Liver (tissue), 9 donors: ENCODE results near the gene GREB1. TPM values are rescaled to one million over a fixed set of nuclear protein-coding genes. Genes with fewer than 3 reads are reported as not detected.

Experiments used
- DNase-seq: peaks from one replicate; pipeline ENCODE4 v3.0.0-alpha.2; 2017; ENCODE audit warnings: low spot score
- H3K27ac ChIP-seq, 2 donors: one replicate each; pipeline ENCODE4 v1.7.0; 2013; ENCODE audit warnings: inconsistent platforms in 2 of 2, low read length in 2 of 2, control low read depth in 1 of 2, low read depth in 1 of 2, mild to moderate bottlenecking in 1 of 2
- H3K27me3 ChIP-seq, 4 donors: one replicate each; pipeline versions ENCODE4 v1.6.1 to v1.7.0; 2013; ENCODE audit warnings: low read length in 3 of 4, inconsistent platforms in 1 of 4, mild to moderate bottlenecking in 1 of 4, moderate library complexity in 1 of 4; ENCODE audit not compliant: control insufficient read depth in 4 of 4, insufficient read depth in 4 of 4
- H3K36me3 ChIP-seq, 4 donors: one replicate each; pipeline versions ENCODE4 v1.6.1 to v1.7.0; 2013; ENCODE audit warnings: low read length in 3 of 4, mild to moderate bottlenecking in 3 of 4, low read depth in 1 of 4, moderate library complexity in 1 of 4; ENCODE audit not compliant: control insufficient read depth in 4 of 4, insufficient read depth in 3 of 4
- H3K4me1 ChIP-seq, 4 donors: one replicate each; pipeline versions ENCODE4 v1.6.1 to v1.7.0; 2013; ENCODE audit warnings: low read length in 3 of 4, mild to moderate bottlenecking in 3 of 4, moderate library complexity in 1 of 4; ENCODE audit not compliant: control insufficient read depth in 4 of 4, insufficient read depth in 4 of 4
- H3K4me3 ChIP-seq, 3 donors: one replicate each; pipeline versions ENCODE4 v1.6.1 to v1.7.0; 2013; ENCODE audit warnings: low read length in 3 of 3, control low read depth in 1 of 3, low read depth in 1 of 3, mild to moderate bottlenecking in 1 of 3
- H3K9ac ChIP-seq, 2 donors: one replicate each; pipeline ENCODE4 v1.7.0; 2013; ENCODE audit warnings: low read length in 2 of 2, mild to moderate bottlenecking in 2 of 2, moderate library complexity in 2 of 2, control low read depth in 1 of 2, low read depth in 1 of 2
- H3K9me3 ChIP-seq, 4 donors: one replicate each; pipeline versions ENCODE4 v1.6.1 to v1.7.0; 2013; ENCODE audit warnings: low read length in 3 of 4; ENCODE audit not compliant: control insufficient read depth in 4 of 4
- ATF3 ChIP-seq: IDR thresholded peaks from 2 replicates; pipeline ENCODE4 v1.6.1; 2016; ENCODE audit warnings: antibody characterized with exemption
- CTCF ChIP-seq: fragments of 150-350 bp; IDR thresholded peaks from 2 replicates; pipeline ENCODE4 v1.5.1; 2017; ENCODE audit warnings: improper control_type of control experiment, low read depth, low read length; ENCODE audit not compliant: missing input control
- EGR1 ChIP-seq, 2 donors: IDR thresholded peaks; 2 replicates each; pipeline ENCODE4 v1.6.1; 2016 to 2018; ENCODE audit warnings: antibody characterized with exemption in 2 of 2, low read depth in 2 of 2
- FOXA1 ChIP-seq: IDR thresholded peaks from 2 replicates; pipeline ENCODE4 v1.6.1; 2016; ENCODE audit warnings: antibody characterized with exemption
- FOXA2 ChIP-seq: IDR thresholded peaks from 2 replicates; pipeline ENCODE4 v1.6.1; 2016; ENCODE audit warnings: antibody characterized with exemption
- GABPA ChIP-seq, 2 donors: IDR thresholded peaks in 1 of 2; conservative IDR thresholded peaks in 1 of 2; 2 replicates each; pipeline ENCODE4 v1.6.1; 2016; ENCODE audit warnings: antibody characterized with exemption in 2 of 2, mild to moderate bottlenecking in 1 of 2, moderate library complexity in 1 of 2
- HNF4A ChIP-seq, 2 donors: conservative IDR thresholded peaks; 2 replicates each; pipeline ENCODE4 v1.6.1; 2016; ENCODE audit warnings: antibody characterized with exemption in 2 of 2, mild to moderate bottlenecking in 2 of 2
- HNF4G ChIP-seq: IDR thresholded peaks from 2 replicates; pipeline ENCODE4 v1.6.1; 2016; ENCODE audit warnings: antibody characterized with exemption
- JUND ChIP-seq, 2 donors: IDR thresholded peaks; 2 replicates each; pipeline ENCODE4 v1.6.1; 2016; ENCODE audit warnings: antibody characterized with exemption in 2 of 2
- MAX ChIP-seq: IDR thresholded peaks from 2 replicates; pipeline ENCODE4 v1.6.1; 2016; ENCODE audit warnings: antibody characterized with exemption
- NR2F2 ChIP-seq: IDR thresholded peaks from 2 replicates; pipeline ENCODE4 v1.6.1; 2016; ENCODE audit warnings: antibody characterized with exemption
- RAD21 ChIP-seq, 2 donors: IDR thresholded peaks; 2 replicates each; pipeline ENCODE4 v1.6.1; 2016; ENCODE audit warnings: antibody characterized with exemption in 2 of 2, mild to moderate bottlenecking in 2 of 2
- REST ChIP-seq: IDR thresholded peaks from 2 replicates; pipeline ENCODE4 v1.6.1; 2016; ENCODE audit warnings: antibody characterized with exemption, mild to moderate bottlenecking
- RXRA ChIP-seq, 2 donors: IDR thresholded peaks; 2 replicates each; pipeline ENCODE4 v1.6.1; 2017 to 2018; ENCODE audit warnings: antibody characterized with exemption in 2 of 2, mild to moderate bottlenecking in 1 of 2
- SP1 ChIP-seq: IDR thresholded peaks from 2 replicates; pipeline ENCODE4 v1.6.1; 2018; ENCODE audit warnings: antibody characterized with exemption, mild to moderate bottlenecking
- TAF1 ChIP-seq: conservative IDR thresholded peaks from 2 replicates; pipeline ENCODE4 v1.6.1; 2016; ENCODE audit warnings: antibody characterized with exemption, mild to moderate bottlenecking
- YY1 ChIP-seq: IDR thresholded peaks from 2 replicates; pipeline ENCODE4 v1.6.1; 2016; ENCODE audit warnings: antibody characterized with exemption, mild to moderate bottlenecking
- WGBS: extraction: QIAGEN DNeasy Blood & Tissue Kit; methylation state at CpG from one replicate; pipeline ENCODE4 v1.1.7; 2013; 5-methylcytosine and 5-hydroxymethylcytosine counted together
- polyA plus RNA-seq, 2 donors: library from polyadenylated mRNA; stranded (reverse) in 1 of 2; unstranded in 1 of 2; fragments of 200-250 nt in 1 of 2; fragments of >200 nt in 1 of 2; fragmentation: Nextera tagmentation in 1 of 2; extraction: Ambion mirVana in 1 of 2; gene quantifications; one replicate each; pipeline versions ENCODE4 v1.2.1 to v1.2.3, GENCODE V29; 2013 to 2015
- total RNA-seq, 2 donors: library from RNA; depleted of rRNA; stranded (reverse); fragments of >200 nt; gene quantifications; one replicate each; pipeline ENCODE4 v1.2.3, GENCODE V29; 2014
- donor health status: healthy.
- donor health status: healthy.
- donor health status: healthy.
- donor health status: healthy.
- donor health status: healthy.

Gene GREB1
- total and polyA plus RNA-seq, 4 donors: 1.0 to 6.3 (median 3.6) TPM

GRCh38 chr2:11550901-11551568 is 17.2 kb downstream of the GREB1 start:
- TF ChIP-seq ATF3: no peak
- TF ChIP-seq JUND (IDR thresholded peaks at IDR 0.05): no peak
- no peak for TF ChIP-seq EGR1 (IDR thresholded peaks at IDR 0.05; ENCODE audit: low read depth in 2 of 2)
- TF ChIP-seq REST: no peak
- TF ChIP-seq TAF1: no peak
- TF ChIP-seq NR2F2: no peak
- TF ChIP-seq MAX: no peak
- TF ChIP-seq CTCF: no peak
- TF ChIP-seq FOXA2: no peak
- no peak for TF ChIP-seq RAD21 (IDR thresholded peaks at IDR 0.05)
- TF ChIP-seq HNF4G: no peak
- no peak for TF ChIP-seq YY1
- no peak for TF ChIP-seq FOXA1
- TF ChIP-seq HNF4A (conservative IDR thresholded peaks at IDR 0.05): no peak
- H3K4me1 ChIP-seq: peaks cover 0 to 14% (median 6%) of the 10 kb centered on the region in 4 donors
- no peak overlapping the region for H3K4me3 ChIP-seq
- no peak overlapping the region for H3K9ac ChIP-seq
- 74% methylated on average over 7 of the region's 7 CpGs for WGBS
- no peak for DNase-seq
- no peaks in the 10 kb centered on the region for H3K27me3 ChIP-seq
- H3K36me3 ChIP-seq: no peaks in the 10 kb centered on the region
- no peak overlapping the region for H3K27ac ChIP-seq
- H3K9me3 ChIP-seq: no peaks in the 10 kb centered on the region

GRCh38 chr2:11551569-11552259 is 17.9 kb downstream of the GREB1 start:
- Histone ChIP-seq H3K27me3 (no peaks in the 10 kb centered on the region), H3K27ac (no peak overlapping the region), H3K9me3 (no peaks in the 10 kb centered on the region), H3K4me1 (peaks cover 0 to 14% (median 6%) of the 10 kb centered on the region in 4 donors), H3K9ac (no peak overlapping the region), H3K4me3 (no peak overlapping the region), H3K36me3 (no peaks in the 10 kb centered on the region)
- WGBS: 96% methylated on average over 16 of the region's 16 CpGs
- DNase-seq: no peak
- no peak for TF ChIP-seq REST
- TF ChIP-seq CTCF: no peak
- TF ChIP-seq HNF4A (conservative IDR thresholded peaks at IDR 0.05): no peak
- no peak for TF ChIP-seq SP1
- TF ChIP-seq EGR1 (IDR thresholded peaks at IDR 0.05; ENCODE audit: low read depth in 2 of 2): no peak
- no peak for TF ChIP-seq FOXA2
- TF ChIP-seq RAD21 (IDR thresholded peaks at IDR 0.05): no peak
- TF ChIP-seq RXRA (IDR thresholded peaks at IDR 0.05): no peak
- no peak for TF ChIP-seq GABPA (IDR thresholded peaks at IDR 0.05 in 1 of 2, conservative IDR thresholded peaks at IDR 0.05 in 1 of 2)
- TF ChIP-seq ATF3: no peak
- no peak for TF ChIP-seq FOXA1
- TF ChIP-seq JUND (IDR thresholded peaks at IDR 0.05): no peak
- TF ChIP-seq NR2F2: no peak
- no peak for TF ChIP-seq MAX
- no peak for TF ChIP-seq YY1
